D721Med (cell line): ENCODE measurements around the gene C19orf73.

Source experiments
- DNase-seq: peaks from one replicate; pipeline ENCODE4 v3.0.0; 2011; ENCODE audit warnings: low spot score; ENCODE audit not compliant: insufficient read length
- FAIRE-seq: peaks from 2 replicates; lab custom pipeline; 2011; peaks lifted over from hg19 to GRCh38; lab: Jason Lieb, UNC
- TF ChIP-seq, protein P1 (sequence below): IDR thresholded peaks from 2 replicates; pipeline ENCODE4 v1.5.1; 2012; ENCODE audit warnings: mild to moderate bottlenecking, control low read depth; ENCODE audit not compliant: insufficient read depth; ENCODE audit errors: missing control alignments

C19orf73 gene

GRCh38 chr19:49160450-49161189 is 41.7 kb upstream of the C19orf73 start:
- no peak for FAIRE-seq
- TF ChIP-seq, protein P1, sequence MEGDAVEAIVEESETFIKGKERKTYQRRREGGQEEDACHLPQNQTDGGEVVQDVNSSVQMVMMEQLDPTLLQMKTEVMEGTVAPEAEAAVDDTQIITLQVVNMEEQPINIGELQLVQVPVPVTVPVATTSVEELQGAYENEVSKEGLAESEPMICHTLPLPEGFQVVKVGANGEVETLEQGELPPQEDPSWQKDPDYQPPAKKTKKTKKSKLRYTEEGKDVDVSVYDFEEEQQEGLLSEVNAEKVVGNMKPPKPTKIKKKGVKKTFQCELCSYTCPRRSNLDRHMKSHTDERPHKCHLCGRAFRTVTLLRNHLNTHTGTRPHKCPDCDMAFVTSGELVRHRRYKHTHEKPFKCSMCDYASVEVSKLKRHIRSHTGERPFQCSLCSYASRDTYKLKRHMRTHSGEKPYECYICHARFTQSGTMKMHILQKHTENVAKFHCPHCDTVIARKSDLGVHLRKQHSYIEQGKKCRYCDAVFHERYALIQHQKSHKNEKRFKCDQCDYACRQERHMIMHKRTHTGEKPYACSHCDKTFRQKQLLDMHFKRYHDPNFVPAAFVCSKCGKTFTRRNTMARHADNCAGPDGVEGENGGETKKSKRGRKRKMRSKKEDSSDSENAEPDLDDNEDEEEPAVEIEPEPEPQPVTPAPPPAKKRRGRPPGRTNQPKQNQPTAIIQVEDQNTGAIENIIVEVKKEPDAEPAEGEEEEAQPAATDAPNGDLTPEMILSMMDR: no peak
- DNase-seq: no peak

DNA sequence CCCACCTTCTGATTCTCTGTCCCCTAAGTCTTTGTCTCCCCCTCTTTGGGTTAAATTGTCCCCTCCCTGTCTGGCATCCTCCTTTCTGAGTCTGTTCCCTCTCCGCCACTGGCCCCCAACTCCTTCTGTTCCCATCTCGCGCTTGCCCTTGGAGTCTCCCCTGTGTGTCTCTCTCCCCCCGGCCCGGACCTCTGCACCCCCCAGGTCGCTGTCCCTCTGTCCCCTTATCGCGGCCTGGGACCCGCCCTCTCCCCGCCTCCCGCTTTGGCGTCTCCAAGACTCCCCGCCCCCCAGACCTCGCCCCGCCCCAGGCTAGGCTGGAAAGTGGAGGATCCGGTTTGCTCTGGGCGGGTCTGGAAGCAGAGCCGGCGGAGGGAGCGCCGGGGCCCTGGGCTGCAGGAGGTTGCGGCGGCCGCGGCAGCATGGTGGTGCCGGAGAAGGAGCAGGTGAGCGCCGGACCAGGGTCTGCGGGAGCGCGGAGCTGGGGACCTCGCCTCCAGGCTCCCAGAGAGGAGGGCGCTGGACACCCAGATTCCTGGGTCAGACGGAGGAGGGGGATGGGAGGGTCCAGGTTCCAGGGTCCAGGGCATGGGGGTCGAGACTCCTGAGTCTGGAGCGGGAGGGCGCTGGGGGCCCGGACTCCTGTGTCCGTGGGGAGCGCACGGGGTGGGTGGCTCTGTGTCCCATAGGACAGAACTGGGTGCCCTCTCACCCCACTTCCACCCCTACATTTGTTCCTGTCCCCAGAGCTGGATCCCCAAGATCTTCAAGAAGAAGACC is 38.7 kb upstream of the C19orf73 start, which contains the start of gene TRPM4:
Gene TRPM4, plus strand, starts transcription at position 348 of the 780 bp plus-strand sequence. Its CDS starts 75 bp downstream, at position 423.
- DNase-seq: peak; percentile 93
- TF ChIP-seq, protein P1: no peak
- FAIRE-seq: no peak

GRCh38 chr19:49155820-49156346 is 36.9 kb upstream of the C19orf73 start:
- no peak for FAIRE-seq
- no peak for DNase-seq
- TF ChIP-seq, protein P1: no peak

- DNase-seq (no peak), FAIRE-seq (no peak)
- TF ChIP-seq, protein P1: no peak
These were observed 36.3 kb upstream of the C19orf73 start, which contains the start of gene HRC for GRCh38 chr19:49155005-49155819. Gene HRC, minus strand, starts transcription at chr19:49155396. Its CDS starts 159 bp downstream, at chr19:49155237.

GRCh38 chr19:49154279-49154678 is 35.3 kb upstream of the C19orf73 start:
- FAIRE-seq (no peak), DNase-seq (no peak)
- TF ChIP-seq, protein P1: no peak

GRCh38 chr19:49153167-49153809 is 34.3 kb upstream of the C19orf73 start:
- TF ChIP-seq, protein P1: no peak
- DNase-seq: no peak
- FAIRE-seq: no peak
